HepG2 (cell line): ENCODE data around the gene ANKRD6. TPM values are rescaled to one million over a fixed set of nuclear protein-coding genes. Genes with fewer than 3 reads are reported as not detected.

ENCODE experiments used
- ATAC-seq: fragments of 200-7000 bp; cut with Tn5 transposase; 3 replicates; pipeline ENCODE4 v1.9.1; 2020; ENCODE audit warnings: mild to moderate bottlenecking, moderate library complexity
- BruUV-seq: library from RNA; stranded (reverse); fragments of 400-500 nt; replicated peaks from 2 replicates; lab custom pipeline; 2021; lab: Mats Ljungman, UMichigan
- CTCF ChIA-PET: fragments of 300-600 bp; formaldehyde crosslinking; extraction: SDS; loops from one replicate; lab custom pipeline; 2021; ENCODE audit warnings: low total read pairs, inconsistent platforms, low intra/inter-chr PET ratio; lab: Yijun Ruan, JAX
- POLR2A ChIA-PET: fragments of 350-600 bp; sonication (Branson Sonifier 250); formaldehyde crosslinking; loops from one replicate; lab custom pipeline; 2020; ENCODE audit warnings: antibody characterized with exemption, inconsistent platforms; lab: Yijun Ruan, JAX
- DNase-seq: peaks from one replicate; pipeline ENCODE4 v3.0.0-alpha.2; 2015; ENCODE audit warnings: low spot score
- FAIRE-seq: peaks from 3 replicates; lab custom pipeline; 2011; peaks lifted over from hg19 to GRCh38; lab: Jason Lieb, UNC
- H2AFZ ChIP-seq: one replicate; pipeline ENCODE4 v1.6.1; 2011; ENCODE audit warnings: low read length, inconsistent platforms
- H3K27ac ChIP-seq: fragments of 300-600 bp; 3 replicates; pipeline ENCODE4 v1.8.0; 2011; ENCODE audit warnings: mixed run types, mild to moderate bottlenecking, mixed read lengths, low read length, inconsistent platforms; ENCODE audit not compliant: insufficient read depth; ENCODE audit errors: extremely low read length
- H3K27me3 ChIP-seq, 2 experiments: fragments of 200-600 bp in 1 of 2; 2 replicates in 1 of 2; 3 replicates in 1 of 2; pipeline versions ENCODE4 v1.6.0 to v1.8.0; 2011; ENCODE audit warnings: low read length in 2 of 2, mild to moderate bottlenecking in 2 of 2, moderate library complexity in 2 of 2, inconsistent platforms in 1 of 2; ENCODE audit not compliant: insufficient read depth in 2 of 2, control insufficient read depth in 1 of 2
- H3K36me3 ChIP-seq, 2 experiments: fragments of 200-600 bp in 1 of 2; replicated peaks in 1 of 2; 2 replicates in 1 of 2; 3 replicates in 1 of 2; pipeline versions ENCODE4 v1.5.1 to v1.8.0; 2011; ENCODE audit warnings: low read length in 2 of 2, inconsistent platforms in 1 of 2; ENCODE audit not compliant: insufficient read depth in 2 of 2, control insufficient read depth in 1 of 2
- H3K4me1 ChIP-seq: 2 replicates; pipeline ENCODE4 v1.5.1; 2012; ENCODE audit warnings: low read length, inconsistent platforms; ENCODE audit not compliant: insufficient read depth
- H3K4me2 ChIP-seq: 2 replicates; pipeline ENCODE4 v1.6.0; 2011; ENCODE audit warnings: low read depth, low read length, inconsistent platforms
- H3K4me3 ChIP-seq, 3 experiments: fragments of 200-600 bp in 1 of 3; sonication (generic), shearing (Covaris generic) in 1 of 3; replicated peaks in 1 of 3; 2 replicates each; pipeline ENCODE4 v1.5.1; 2011 to 2016; ENCODE audit warnings: low read length in 3 of 3, inconsistent platforms in 2 of 3, low read depth in 2 of 3, mild to moderate bottlenecking in 2 of 3, control low read depth in 1 of 3, mixed read lengths in 1 of 3; ENCODE audit not compliant: insufficient read depth in 1 of 3
- H3K79me2 ChIP-seq: one replicate; pipeline ENCODE4 v1.6.1; 2011; ENCODE audit warnings: low read length, inconsistent platforms; ENCODE audit not compliant: insufficient read depth
- H3K9ac ChIP-seq: 2 replicates; pipeline ENCODE4 v1.6.0; 2011; ENCODE audit warnings: mild to moderate bottlenecking, low read depth, low read length, inconsistent platforms; ENCODE audit not compliant: insufficient read depth
- H3K9me3 ChIP-seq: 2 replicates; pipeline ENCODE4 v1.5.1; 2012; ENCODE audit warnings: mild to moderate bottlenecking, low read length
- H4K20me1 ChIP-seq: 2 replicates; pipeline ENCODE4 v1.6.0; 2011; ENCODE audit warnings: inconsistent platforms, mild to moderate bottlenecking, low read length, moderate library complexity; ENCODE audit not compliant: insufficient read depth
- DMAP1 ChIP-seq: IDR thresholded peaks from 2 replicates; pipeline ENCODE4 v1.6.1; 2016
- LRRFIP1 ChIP-seq: sonication (generic); formaldehyde crosslinking; conservative IDR thresholded peaks from 2 replicates; pipeline ENCODE4 v1.4.0; 2020; ENCODE audit warnings: missing genetic modification reagents
- MATR3 ChIP-seq: sonication (generic); formaldehyde crosslinking; IDR thresholded peaks from 2 replicates; pipeline ENCODE4 v1.4.0; 2020; ENCODE audit warnings: missing genetic modification reagents
- POLR2AphosphoS2 ChIP-seq: IDR thresholded peaks from 2 replicates; pipeline ENCODE4 v1.6.1; 2011; ENCODE audit warnings: low read depth, low read length, improper control_type of control experiment
- SIX4 ChIP-seq: sonication (generic); formaldehyde crosslinking; IDR thresholded peaks from 2 replicates; pipeline ENCODE4 v1.4.0; 2020; ENCODE audit warnings: missing genetic modification reagents
- TBX3 ChIP-seq: fragments of 450-650 bp; IDR thresholded peaks from 2 replicates; pipeline ENCODE4 v1.6.1; 2017; ENCODE audit warnings: antibody characterized with exemption, mild to moderate bottlenecking, inconsistent platforms, borderline replicate concordance
- ZNF503 ChIP-seq: sonication (generic); formaldehyde crosslinking; IDR thresholded peaks from 2 replicates; pipeline ENCODE4 v1.4.0; 2020; ENCODE audit warnings: missing genetic modification reagents
- ZNF567 ChIP-seq: sonication (generic); formaldehyde crosslinking; IDR thresholded peaks from 2 replicates; pipeline ENCODE4 v1.8.1; 2023; ENCODE audit warnings: mild to moderate bottlenecking, missing genetic modification reagents, borderline replicate concordance
- ZNF713 ChIP-seq: sonication (generic); formaldehyde crosslinking; IDR thresholded peaks from 2 replicates; pipeline ENCODE4 v1.4.0; 2020; ENCODE audit warnings: mild to moderate bottlenecking, missing genetic modification reagents
- WGBS: methylation state at CpG from one replicate; pipeline ENCODE4 v1.1.6; 2017; ENCODE audit warnings: low lambda C conversion rate; 5-methylcytosine and 5-hydroxymethylcytosine counted together
- in situ Hi-C: cut with HindIII; loops from 2 replicates; pipeline ENCODE4 v1.10.0; 2017; ENCODE audit warnings: low pct_unique_long_range_greater_than_20kb; ENCODE audit not compliant: extremely low pct_ligation_motif_present
- intact Hi-C: fragments of 100-400 bp; cut with micrococcal nuclease; formaldehyde crosslinking; loops from one replicate; pipeline ENCODE4 v1.10.0; 2022; ENCODE audit not compliant: unreplicated experiment
- polyA plus RNA-seq, 8 experiments: library from polyadenylated mRNA; depleted of rRNA in 3 of 8; stranded (reverse) in 7 of 8; unstranded in 1 of 8; fragments of >200 nt; fragmentation: Illumina TruSeq in 4 of 8; extraction: Trizol in 4 of 8; gene quantifications; 2 replicates each; pipeline versions ENCODE4 v1.2.1 to v1.2.3, GENCODE V29; 2011 to 2016; ENCODE audit warnings: low read depth in 4 of 8, missing spikeins in 1 of 8, mixed read lengths in 1 of 8; ENCODE audit not compliant: insufficient read depth in 1 of 8
- total RNA-seq, 5 experiments: library from RNA; depleted of rRNA; stranded (reverse); fragments of >200 nt; fragmentation: Illumina TruSeq; extraction: Trizol; gene quantifications; 2 replicates each; pipeline ENCODE4 v1.2.3, GENCODE V29; 2016; ENCODE audit warnings: low read depth in 1 of 5

Gene ANKRD6
- total and polyA plus RNA-seq, 2 of the 13 experiments (the other 11 are each of a cell fraction or from before 2014, with no cell fraction given): 0.18 to 0.36 TPM

- BruUV-seq: no TSS peak
- POLR2A ChIA-PET: no interaction called here
- Histone ChIP-seq H3K9ac (no peak overlapping the region), H3K27me3 (no peaks in the 10 kb centered on the region), H3K79me2 (no peaks in the 10 kb centered on the region), H4K20me1 (no peaks in the 10 kb centered on the region), H3K4me1 (no peaks in the 10 kb centered on the region), H3K36me3 (no peaks in the 10 kb centered on the region), H2AFZ (no peak overlapping the region), H3K4me2 (no peak overlapping the region), H3K9me3 (no peaks in the 10 kb centered on the region), H3K4me3 (no peak overlapping the region), H3K27ac (no peak overlapping the region)
- no peak for DNase-seq
- intact Hi-C loops: no loop called here
- ATAC-seq: no peak
- WGBS: 52% methylated on average over 4 of the region's 4 CpGs
- TF ChIP-seq LRRFIP1: no peak
- TF ChIP-seq TBX3: no peak
- TF ChIP-seq MATR3 (CRISPR knock-in tag): no peak
- TF ChIP-seq ZNF567 (CRISPR knock-in tag): no peak
- no peak for TF ChIP-seq DMAP1
- TF ChIP-seq POLR2AphosphoS2: no peak
- TF ChIP-seq ZNF503 (CRISPR knock-in tag): no peak
- TF ChIP-seq ZNF713: no peak
- no peak for TF ChIP-seq SIX4 (CRISPR knock-in tag)
- in situ Hi-C loops: no loop called here
- FAIRE-seq: no peak
- CTCF ChIA-PET: no interaction called here
Observed at GRCh38 chr6:89555031-89555430, 122.1 kb downstream of the ANKRD6 start.
